ENCODE data around the gene C2CD4D.

- TF ChIP-seq CTCF (IDR thresholded peaks at IDR 0.05; ENCODE audit: borderline replicate concordance, extremely low read depth, low read length, poor library complexity, severe bottlenecking) (no peak), EZH2 (IDR thresholded peaks at IDR 0.05; ENCODE audit: borderline replicate concordance, low read depth, low read length, severe bottlenecking) (no peak)
Measured at GRCh38 chr1:151833172-151833900, 6.3 kb downstream of the C2CD4D start.

Measured in DND-41 (cell line).